Tibial nerve (tissue), 4 donors: ENCODE measurements around the gene PPP6C.

ENCODE experiments used
- CTCF ChIP-seq, 5 experiments: fragments of 200-600 bp in 3 of 5; fragments of 450-650 bp in 2 of 5; sonication (generic) in 3 of 5; IDR thresholded peaks; one replicate each; pipeline ENCODE4 v1.5.1; 2016 to 2019; ENCODE audit warnings: antibody characterized with exemption in 5 of 5, mild to moderate bottlenecking in 3 of 5, moderate library complexity in 2 of 5
- EP300 ChIP-seq, 2 donors: sonication (generic); formaldehyde crosslinking; IDR thresholded peaks; one replicate each; pipeline ENCODE4 v1.6.1; 2017; ENCODE audit warnings: antibody characterized with exemption in 2 of 2, mild to moderate bottlenecking in 1 of 2

GRCh38 chr9:125190361-125190801 lies 778 bp upstream of the PPP6C start:
- TF ChIP-seq EP300 (IDR thresholded peaks at IDR 0.05) (no peak), CTCF (IDR thresholded peaks at IDR 0.05) (no peak)
